Measurements from ENCODE around the gene AREG.

- no peak for TF ChIP-seq CTCF (IDR thresholded peaks at IDR 0.05 in 4 of 5, conservative IDR thresholded peaks at IDR 0.05 in 1 of 5)
- no peak for TF ChIP-seq POLR2A (IDR thresholded peaks at IDR 0.05)
Observed at GRCh38 chr4:74433043-74433442, 11.9 kb upstream of the AREG start.

All from gastrocnemius medialis (tissue), 4 donors.